NB4 (cell line): ENCODE results near the gene DYNLL2.
"Not testable (repeated sequence)": the region's sequence is repeated elsewhere in the genome, so short reads cannot be mapped to it uniquely, and the experiment has no call there.

ENCODE experiments used
- CTCF ChIP-seq: IDR thresholded peaks from one replicate; pipeline ENCODE4 v1.5.1; 2012; ENCODE audit warnings: low read depth, low read length
- MAX ChIP-seq: IDR thresholded peaks from 2 replicates; pipeline ENCODE4 v1.6.1; 2011; ENCODE audit warnings: low read depth, low read length
- MYC ChIP-seq: IDR thresholded peaks from 2 replicates; pipeline ENCODE4 v1.6.1; 2011; ENCODE audit warnings: low read depth, low read length
- POLR2A ChIP-seq: IDR thresholded peaks from 2 replicates; pipeline ENCODE4 v1.6.1; 2011; ENCODE audit warnings: mild to moderate bottlenecking; ENCODE audit not compliant: insufficient read length; ENCODE audit errors: extremely low read depth

DNA sequence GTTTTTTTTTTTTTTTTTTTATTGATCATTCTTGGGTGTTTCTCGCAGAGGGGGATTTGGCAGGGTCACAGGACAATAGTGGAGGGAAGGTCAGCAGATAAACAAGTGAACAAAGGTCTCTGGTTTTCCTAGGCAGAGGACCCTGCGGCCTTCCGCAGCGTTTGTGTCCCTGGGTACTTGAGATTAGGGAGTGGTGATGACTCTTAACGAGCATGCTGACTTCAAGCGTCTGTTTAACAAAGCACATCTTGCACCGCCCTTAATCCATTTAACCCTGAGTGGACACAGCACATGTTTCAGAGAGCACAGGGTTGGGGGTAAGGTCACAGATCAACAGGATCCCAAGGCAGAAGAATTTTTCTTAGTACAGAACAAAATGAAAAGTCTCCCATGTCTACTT lies 10.0 kb upstream of the DYNLL2 start:
- not testable (repeated sequence) for TF ChIP-seq CTCF, POLR2A, MAX, MYC
